ENCODE results near the gene OR2AG2. TPM values are rescaled to one million over a fixed set of nuclear protein-coding genes. Genes with fewer than 3 reads are reported as not detected.

The OR2AG2 gene
- total and polyA plus RNA-seq, 9 of the 15 experiments (the other 6 are each of a cell fraction or from before 2014, with no cell fraction given), result 0.15 to 0.91 (median 0.55) TPM

DNA sequence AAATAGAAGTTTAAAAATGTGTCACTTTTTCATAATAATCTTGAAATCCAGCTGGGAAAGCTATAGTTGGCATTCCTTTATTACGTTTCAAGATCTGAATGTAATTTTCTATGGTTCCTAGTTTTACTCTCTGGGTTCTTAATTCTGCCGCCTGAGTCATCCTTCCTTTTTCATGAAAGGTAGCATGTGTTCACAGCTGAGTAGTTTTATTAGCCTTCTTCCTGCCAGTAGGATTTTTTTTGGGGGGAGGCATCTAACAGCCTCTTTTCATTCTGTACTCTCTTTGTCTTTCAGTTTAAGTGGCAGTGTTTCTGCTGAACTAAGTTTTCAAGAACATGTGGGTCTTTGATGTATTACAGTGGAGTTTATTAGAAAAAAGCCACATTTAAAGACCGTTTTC lies 36.5 kb downstream of the OR2AG2 start:
- Histone ChIP-seq H3K79me2 (ENCODE audit: control insufficient read depth, insufficient read depth, low read length) (no peaks in the 10 kb centered on the region), H2AFZ (ENCODE audit: low read depth, low read length) (no peak overlapping the region), H3K27me3 (ENCODE audit: control insufficient read depth in 2 of 2, insufficient read depth in 2 of 2, low read length in 2 of 2) (no peaks in the 10 kb centered on the region), H3K27ac (ENCODE audit: extremely low read depth, low read depth, low read length) (no peak overlapping the region), H3K9me1 (ENCODE audit: control insufficient read depth, insufficient read depth, low read length) (no peaks in the 10 kb centered on the region), H3K4me1 (replicated peaks in 1 of 2; ENCODE audit: control insufficient read depth in 2 of 2, insufficient read depth in 2 of 2, low read length in 2 of 2) (no peaks in the 10 kb centered on the region; a peak in 1 of 5 replicates), H3K4me2 (ENCODE audit: insufficient read depth, low read length) (no peak overlapping the region), H3K36me3 (ENCODE audit: control insufficient read depth, insufficient read depth, low read length) (no peaks in the 10 kb centered on the region), H3K4me3 (no peak overlapping the region), H3K9ac (ENCODE audit: insufficient read depth in 1 of 2, low read depth in 2 of 2, low read length in 2 of 2) (no peak overlapping the region), H4K20me1 (replicated peaks; ENCODE audit: control insufficient read depth, insufficient read depth, low read length) (no peaks in the 10 kb centered on the region), H3K9me3 (replicated peaks; ENCODE audit: control insufficient read depth, insufficient read depth, low read depth, low read length) (no peaks in the 10 kb centered on the region)
- POLR2A ChIA-PET, result interaction anchor here (2.6 kb wide), 1 partner anchor 11 kb away, joined by 7 read pairs; no protein-coding TSS in a partner anchor
- in situ Hi-C loops (cut with MboI), result no loop called here
- ATAC-seq, result no peak
- CTCF ChIA-PET (ENCODE audit: low intra/inter-chr PET ratio), result no interaction called here
- DNase-seq (ENCODE audit: extremely low read depth in 1 of 4, low spot score in 3 of 4), result no peak
- 26% methylated on average over 3 of the region's 3 CpGs for WGBS (ENCODE audit: insufficient coverage, low coverage, missing lambda C conversion rate)
- intact Hi-C loops (cut with micrococcal nuclease), result no loop called here
- no peak for FAIRE-seq
- BruUV-seq (replicated peaks), result no TSS peak
- no peak for TF ChIP-seq NFATC3 (IDR thresholded peaks at IDR 0.05)
- no peak for TF ChIP-seq ILF3 (IDR thresholded peaks at IDR 0.05; ENCODE audit: borderline replicate concordance)
- TF ChIP-seq NCOA6 (IDR thresholded peaks at IDR 0.05), result no peak
- TF ChIP-seq ZNF609 (CRISPR knock-in tag; IDR thresholded peaks at IDR 0.05; ENCODE audit: borderline replicate concordance), result no peak
- TF ChIP-seq HDAC8 (tag; IDR thresholded peaks at IDR 0.05), result no peak
- TF ChIP-seq STAG1 (CRISPR knock-in tag; IDR thresholded peaks at IDR 0.05; ENCODE audit: borderline replicate concordance), result no peak
- no peak for TF ChIP-seq POLR2H (tag; IDR thresholded peaks at IDR 0.05; ENCODE audit: low read depth)
- no peak for TF ChIP-seq ZBTB11 (CRISPR knock-in tag; IDR thresholded peaks at IDR 0.05)
- TF ChIP-seq, protein P1, sequence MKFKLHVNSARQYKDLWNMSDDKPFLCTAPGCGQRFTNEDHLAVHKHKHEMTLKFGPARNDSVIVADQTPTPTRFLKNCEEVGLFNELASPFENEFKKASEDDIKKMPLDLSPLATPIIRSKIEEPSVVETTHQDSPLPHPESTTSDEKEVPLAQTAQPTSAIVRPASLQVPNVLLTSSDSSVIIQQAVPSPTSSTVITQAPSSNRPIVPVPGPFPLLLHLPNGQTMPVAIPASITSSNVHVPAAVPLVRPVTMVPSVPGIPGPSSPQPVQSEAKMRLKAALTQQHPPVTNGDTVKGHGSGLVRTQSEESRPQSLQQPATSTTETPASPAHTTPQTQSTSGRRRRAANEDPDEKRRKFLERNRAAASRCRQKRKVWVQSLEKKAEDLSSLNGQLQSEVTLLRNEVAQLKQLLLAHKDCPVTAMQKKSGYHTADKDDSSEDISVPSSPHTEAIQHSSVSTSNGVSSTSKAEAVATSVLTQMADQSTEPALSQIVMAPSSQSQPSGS (CRISPR knock-in tag; IDR thresholded peaks at IDR 0.05), result no peak
- no peak for TF ChIP-seq ZKSCAN8 (CRISPR knock-in tag; IDR thresholded peaks at IDR 0.05)
- TF ChIP-seq ZNF57 (CRISPR knock-in tag; IDR thresholded peaks at IDR 0.05), result no peak
- TF ChIP-seq NCOR1 (IDR thresholded peaks at IDR 0.05), result no peak
- TF ChIP-seq MTA2 (IDR thresholded peaks at IDR 0.05; ENCODE audit: low read depth), result no peak
- TF ChIP-seq ZNF830 (CRISPR knock-in tag; IDR thresholded peaks at IDR 0.05), result no peak

All from K562 (cell line).